Activated T-helper 1 cell treated with anti-CD3 and anti-CD28 coated beads, Interleukin-2, amount 50 U/mL, for 16 hours (primary cell): Measurements from ENCODE around the gene SCG3.

Experiments
- DNase-seq, 2 donors: peaks; one replicate each; pipeline ENCODE4 v3.0.0-alpha.2; 2020; ENCODE audit warnings: low read depth in 1 of 2, low spot score in 1 of 2

Gene SCG3

GRCh38 chr15:51756482-51756881 is 75.2 kb downstream of the SCG3 start:
- no peak for DNase-seq

DNA sequence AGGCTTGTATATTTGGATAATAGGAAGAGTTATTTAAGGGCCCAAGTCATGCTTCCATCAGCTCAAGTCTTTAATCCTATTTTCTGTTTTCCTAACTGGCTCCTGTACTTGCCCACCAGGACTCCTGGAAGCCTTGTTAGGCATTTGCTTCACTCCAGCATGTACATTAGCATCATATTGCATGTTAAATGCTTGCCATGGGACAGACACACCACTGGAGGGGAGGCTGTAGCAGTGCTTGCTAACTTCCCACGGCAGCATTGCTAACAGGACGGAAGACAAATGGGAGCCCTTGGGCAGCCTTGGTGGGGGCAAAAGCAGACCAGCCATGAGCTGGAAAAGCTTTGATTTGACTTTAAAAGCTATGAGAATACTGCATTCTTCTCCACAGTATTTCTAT is 76.1 kb downstream of the SCG3 start:
- DNase-seq: no peak

- no peak for DNase-seq
These were observed 77.3 kb downstream of the SCG3 start for GRCh38 chr15:51758645-51759044.

DNA sequence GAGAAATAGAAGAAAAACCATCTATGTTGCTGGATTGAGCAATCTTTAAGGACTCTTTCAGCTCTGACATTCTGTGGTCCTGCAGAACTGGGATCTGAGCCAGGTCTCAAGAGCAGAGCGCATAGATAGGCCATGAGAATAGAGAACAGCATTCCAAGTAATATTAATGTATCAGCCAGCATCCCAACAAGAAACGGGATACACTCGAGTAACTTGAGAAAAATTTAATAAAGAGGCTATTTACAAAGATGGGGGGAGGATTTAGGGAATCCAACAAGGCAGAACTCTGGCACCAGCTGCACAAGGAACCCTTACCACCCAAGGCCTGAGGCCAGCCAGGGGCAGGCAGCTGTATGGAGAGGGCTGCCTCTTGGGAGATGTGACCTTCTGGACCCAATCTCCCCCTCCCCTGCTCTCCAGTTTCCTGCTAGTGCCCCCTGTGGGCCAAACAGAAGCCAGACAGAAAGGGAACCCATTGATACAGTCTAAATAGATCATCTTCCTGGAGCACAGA is 78.3 kb downstream of the SCG3 start:
- no peak for DNase-seq

- no peak for DNase-seq
These were observed 79.5 kb downstream of the SCG3 start for GRCh38 chr15:51760805-51761204.

DNA sequence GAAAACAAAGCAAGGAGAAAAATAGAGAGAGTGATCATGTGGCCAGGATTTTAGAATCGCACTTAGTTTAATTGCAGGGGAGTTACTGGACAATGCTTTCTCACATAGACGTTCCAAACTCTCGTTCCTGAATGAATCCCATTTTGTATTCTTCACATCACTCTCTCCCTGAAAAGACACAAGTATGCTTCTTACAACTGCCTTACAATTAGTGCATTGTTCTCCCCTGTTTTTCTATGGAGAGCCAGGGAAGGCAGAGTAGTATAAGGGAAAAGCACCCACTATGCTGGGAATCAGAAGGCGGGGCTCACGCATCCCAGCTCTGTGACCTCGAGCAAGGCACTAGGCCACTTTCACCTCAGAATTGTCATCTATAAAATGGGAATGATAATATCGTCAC is 84.4 kb downstream of the SCG3 start:
- DNase-seq: no peak

DNA sequence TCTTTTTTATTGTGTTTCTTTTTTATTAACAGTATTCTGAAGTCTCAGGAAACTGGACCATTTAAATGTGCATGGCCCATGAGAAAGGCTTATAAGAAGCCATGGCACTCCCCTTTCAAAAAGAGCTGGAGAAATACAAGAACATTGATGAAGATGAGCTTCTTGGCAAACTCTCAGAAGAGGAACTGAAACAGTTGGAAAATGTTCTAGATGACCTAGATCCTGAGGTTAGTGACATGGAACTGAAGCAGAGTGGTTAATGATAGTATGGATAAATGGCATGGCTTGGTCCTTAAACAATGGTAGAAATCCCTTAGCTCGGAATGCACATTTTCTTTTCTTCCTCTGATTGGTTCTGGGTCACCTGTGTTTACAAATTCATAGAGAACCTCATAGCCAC is 85.0 kb downstream of the SCG3 start:
- no peak for DNase-seq

DNA sequence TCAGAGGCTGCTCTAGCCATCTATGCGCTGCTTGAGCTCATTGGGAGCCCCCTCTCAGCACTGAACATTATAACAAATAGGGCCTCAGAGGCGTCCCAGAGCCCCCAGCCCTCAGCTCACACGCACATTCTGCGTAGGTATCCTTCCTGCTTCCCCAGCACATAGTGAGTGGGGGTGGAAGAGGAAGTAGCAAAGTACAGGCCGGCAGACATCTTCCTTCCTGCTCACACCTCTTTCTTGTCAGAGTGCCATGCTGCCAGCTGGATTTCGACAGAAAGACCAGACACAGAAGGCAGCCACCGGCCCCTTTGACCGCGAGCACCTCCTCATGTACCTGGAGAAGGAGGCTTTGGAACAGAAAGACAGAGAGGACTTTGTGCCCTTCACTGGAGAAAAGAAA is 86.7 kb downstream of the SCG3 start:
- no peak for DNase-seq
